Lung (tissue), 12 donors: ENCODE results near the gene TLE3. TPM values are rescaled to one million over a fixed set of nuclear protein-coding genes. Genes with fewer than 3 reads are reported as not detected.

Experiments used
- ATAC-seq: fragments of 200-7000 bp; cut with Tn5 transposase; one replicate; pipeline ENCODE4 v1.9.1; 2020; ENCODE audit warnings: moderate number of reproducible peaks; ENCODE audit not compliant: insufficient read depth, low FRiP score
- DNase-seq, 3 donors: peaks; one replicate each; pipeline ENCODE4 v3.0.0-alpha.2; 2013 to 2017
- H3K27ac ChIP-seq, 2 donors: one replicate each; pipeline ENCODE4 v1.5.1; 2013; ENCODE audit warnings: mild to moderate bottlenecking in 2 of 2, moderate library complexity in 2 of 2, control low read depth in 1 of 2, inconsistent platforms in 1 of 2, low read depth in 1 of 2, low read length in 1 of 2
- H3K27me3 ChIP-seq, 3 donors: one replicate each; pipeline ENCODE4 v1.5.1; 2013; ENCODE audit warnings: low read length in 2 of 3; ENCODE audit not compliant: control insufficient read depth in 3 of 3, insufficient read depth in 3 of 3
- H3K36me3 ChIP-seq, 4 donors: one replicate each; pipeline ENCODE4 v1.5.1; 2013; ENCODE audit warnings: low read length in 4 of 4, mild to moderate bottlenecking in 1 of 4, moderate library complexity in 1 of 4; ENCODE audit not compliant: control insufficient read depth in 4 of 4, insufficient read depth in 4 of 4
- H3K4me1 ChIP-seq, 5 donors: one replicate each; pipeline ENCODE4 v1.5.1; 2013; ENCODE audit warnings: low read length in 5 of 5, mild to moderate bottlenecking in 2 of 5, moderate library complexity in 1 of 5; ENCODE audit not compliant: control insufficient read depth in 5 of 5, insufficient read depth in 5 of 5
- H3K4me3 ChIP-seq: one replicate; pipeline ENCODE4 v1.5.1; 2013; ENCODE audit warnings: mild to moderate bottlenecking, control low read depth, moderate library complexity
- H3K9ac ChIP-seq, 2 donors: one replicate each; pipeline ENCODE4 v1.5.1; 2013; ENCODE audit warnings: low read length in 2 of 2, control low read depth in 1 of 2; ENCODE audit not compliant: insufficient read depth in 1 of 2
- H3K9me3 ChIP-seq, 4 donors: one replicate each; pipeline ENCODE4 v1.5.1; 2013; ENCODE audit warnings: low read length in 3 of 4, mild to moderate bottlenecking in 1 of 4, moderate library complexity in 1 of 4; ENCODE audit not compliant: control insufficient read depth in 4 of 4, insufficient read depth in 3 of 4
- WGBS, 2 donors: extraction: QIAGEN DNeasy Blood & Tissue Kit; methylation state at CpG; one replicate each; pipeline ENCODE4 v1.1.7; 2013; 5-methylcytosine and 5-hydroxymethylcytosine counted together
- polyA plus RNA-seq, 2 donors: library from polyadenylated mRNA; stranded (reverse); fragments of 200-250 nt; gene quantifications; one replicate each; pipeline ENCODE4 v1.2.1, GENCODE V29; 2013
- total RNA-seq, 2 donors: library from RNA; depleted of rRNA in 1 of 2; stranded (reverse); fragments of >200 nt in 1 of 2; gene quantifications; one replicate each; pipeline ENCODE4 v1.2.1, GENCODE V29; 2014 to 2021
- TF ChIP-seq, protein P1 (sequence below): IDR thresholded peaks from 2 replicates; pipeline ENCODE4 v1.5.1; 2012; ENCODE audit warnings: mild to moderate bottlenecking; ENCODE audit errors: control extremely low read depth, extremely low read depth
- donor health status: control.
- donor health status: control.
- donor health status: Bipolar disorder and iron deficiency.
- donor health status: healthy.
- donor health status: DM: yes; HTN: yes; CAD: no.

The TLE3 gene
- total and polyA plus RNA-seq, 4 donors, result 22.7 to 77.3 (median 73.3) TPM

DNA sequence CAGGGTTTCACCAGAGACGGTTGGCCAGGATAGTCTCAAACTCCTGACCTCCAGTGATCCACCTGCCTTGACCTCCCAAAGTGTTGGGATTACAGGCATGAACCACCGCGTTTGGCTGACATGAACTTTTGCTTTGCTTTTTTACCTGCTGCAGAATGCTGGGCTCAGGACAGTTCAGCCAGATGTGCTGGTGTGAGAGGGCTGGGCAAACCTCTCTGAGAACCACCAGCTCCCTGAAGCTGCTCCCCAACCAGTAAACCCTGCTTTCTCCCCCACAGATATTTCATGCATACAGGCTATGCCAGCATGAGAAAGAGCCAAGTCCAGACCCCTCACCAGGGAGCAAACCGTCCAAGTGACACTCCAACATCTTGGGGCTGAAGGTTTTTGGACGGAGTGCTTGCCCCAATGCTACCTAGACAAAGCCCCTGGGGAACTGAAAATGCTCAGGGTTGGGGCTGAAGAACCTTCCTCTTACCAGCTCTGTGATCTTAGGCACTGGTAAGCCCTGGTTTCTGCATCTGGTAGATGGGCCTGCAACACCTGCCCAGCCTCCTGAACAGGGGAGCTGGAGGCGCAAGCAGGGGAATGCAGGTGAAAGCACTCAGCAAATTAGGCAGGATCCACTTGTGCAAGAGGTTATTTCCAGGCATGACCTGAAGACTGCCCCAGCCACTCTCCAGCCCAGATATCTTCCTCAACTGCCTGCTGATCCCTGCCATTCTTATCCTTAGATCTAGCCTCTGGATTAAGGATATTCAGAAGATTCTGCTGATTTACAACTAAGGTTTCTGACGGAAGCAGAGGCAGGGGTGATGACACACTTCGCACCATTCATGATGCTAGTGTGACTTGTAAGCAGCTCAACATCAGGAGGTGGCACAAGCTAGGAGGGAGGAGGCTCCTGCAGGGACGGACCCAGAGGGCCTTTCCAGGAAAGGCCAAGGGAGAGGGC lies 78.8 kb downstream of the TLE3 start:
- H3K27ac ChIP-seq, result no peak overlapping the region
- no peaks in the 10 kb centered on the region for H3K27me3 ChIP-seq
- TF ChIP-seq, protein P1, sequence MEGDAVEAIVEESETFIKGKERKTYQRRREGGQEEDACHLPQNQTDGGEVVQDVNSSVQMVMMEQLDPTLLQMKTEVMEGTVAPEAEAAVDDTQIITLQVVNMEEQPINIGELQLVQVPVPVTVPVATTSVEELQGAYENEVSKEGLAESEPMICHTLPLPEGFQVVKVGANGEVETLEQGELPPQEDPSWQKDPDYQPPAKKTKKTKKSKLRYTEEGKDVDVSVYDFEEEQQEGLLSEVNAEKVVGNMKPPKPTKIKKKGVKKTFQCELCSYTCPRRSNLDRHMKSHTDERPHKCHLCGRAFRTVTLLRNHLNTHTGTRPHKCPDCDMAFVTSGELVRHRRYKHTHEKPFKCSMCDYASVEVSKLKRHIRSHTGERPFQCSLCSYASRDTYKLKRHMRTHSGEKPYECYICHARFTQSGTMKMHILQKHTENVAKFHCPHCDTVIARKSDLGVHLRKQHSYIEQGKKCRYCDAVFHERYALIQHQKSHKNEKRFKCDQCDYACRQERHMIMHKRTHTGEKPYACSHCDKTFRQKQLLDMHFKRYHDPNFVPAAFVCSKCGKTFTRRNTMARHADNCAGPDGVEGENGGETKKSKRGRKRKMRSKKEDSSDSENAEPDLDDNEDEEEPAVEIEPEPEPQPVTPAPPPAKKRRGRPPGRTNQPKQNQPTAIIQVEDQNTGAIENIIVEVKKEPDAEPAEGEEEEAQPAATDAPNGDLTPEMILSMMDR, result no peak
- H3K9ac ChIP-seq, result no peak overlapping the region
- ATAC-seq (no peak), DNase-seq (no peak)
- H3K4me1 ChIP-seq, result peaks cover 4 to 14% (median 8%) of the 10 kb centered on the region in 5 donors
- no peak overlapping the region for H3K4me3 ChIP-seq
- H3K36me3 ChIP-seq, result no peaks in the 10 kb centered on the region
- WGBS, 2 donors, result 91 to 95% methylated on average over 9 of the region's 9 CpGs
- no peaks in the 10 kb centered on the region for H3K9me3 ChIP-seq

DNA sequence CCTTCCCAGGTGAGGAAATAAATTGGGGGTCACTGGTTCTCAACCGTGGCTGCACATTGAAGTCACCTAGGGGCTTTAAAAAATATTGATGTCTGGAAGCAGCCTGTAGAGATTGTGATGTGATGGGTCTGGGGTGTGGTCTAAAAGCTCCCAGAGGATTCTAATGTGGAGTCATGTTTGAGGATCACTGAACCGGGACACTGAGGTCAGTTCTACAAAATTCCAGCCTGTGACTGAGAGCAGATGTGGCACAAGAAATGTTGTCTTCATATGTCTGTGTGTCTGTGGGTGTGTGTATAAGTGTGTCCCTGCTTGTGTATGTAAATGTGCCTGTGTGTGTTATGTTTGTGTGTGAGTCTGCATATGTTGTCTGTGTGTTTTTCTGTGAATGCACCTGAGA lies 79.9 kb downstream of the TLE3 start:
- H3K9ac ChIP-seq, result no peak overlapping the region
- H3K4me1 ChIP-seq, result peaks cover 0 to 2% (median 0%) of the 10 kb centered on the region in 5 donors
- H3K27me3 ChIP-seq, result no peaks in the 10 kb centered on the region
- no peak overlapping the region for H3K27ac ChIP-seq
- H3K4me3 ChIP-seq, result no peak overlapping the region
- DNase-seq (no peak), ATAC-seq (no peak)
- H3K36me3 ChIP-seq, result no peaks in the 10 kb centered on the region
- 93 to 94% methylated on average over 2 of the region's 2 CpGs for WGBS, 2 donors
- TF ChIP-seq, protein P1, result no peak
- no peaks in the 10 kb centered on the region for H3K9me3 ChIP-seq

DNA sequence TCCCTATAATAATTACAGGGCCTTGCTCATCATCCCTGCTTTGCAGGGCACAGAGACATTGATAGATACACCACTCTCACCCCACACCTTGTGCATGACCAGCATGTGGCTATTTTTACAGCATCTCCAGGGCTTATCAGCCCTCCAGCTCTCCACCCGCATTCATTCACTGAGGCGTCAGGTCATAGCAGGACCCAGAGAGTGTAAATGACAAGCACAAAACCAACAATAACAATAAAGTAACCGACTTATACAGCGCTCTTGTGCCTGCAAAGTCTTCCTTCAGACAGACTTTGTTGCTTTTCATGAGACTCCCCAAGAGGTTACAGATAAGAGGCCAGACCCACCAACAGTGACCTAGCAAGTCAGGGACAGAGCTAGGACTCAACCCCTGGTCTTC lies 80.7 kb downstream of the TLE3 start:
- WGBS, 2 donors, result 92 to 95% methylated on average over 4 of the region's 4 CpGs

More for the DNA sequence above, 80.7 kb downstream of the TLE3 start:
- ATAC-seq, result no peak
- H3K27me3 ChIP-seq, result no peaks in the 10 kb centered on the region
- DNase-seq, result no peak
- TF ChIP-seq, protein P1, result no peak
- no peaks in the 10 kb centered on the region for H3K36me3 ChIP-seq
- H3K9ac ChIP-seq, result no peak overlapping the region
- no peaks in the 10 kb centered on the region for H3K9me3 ChIP-seq
- no peaks in the 10 kb centered on the region for H3K4me1 ChIP-seq
- H3K27ac ChIP-seq, result no peak overlapping the region
- H3K4me3 ChIP-seq, result no peak overlapping the region
